K562 (cell line): ENCODE measurements around the gene PTCHD4. TPM values are rescaled to one million over a fixed set of nuclear protein-coding genes. Genes with fewer than 3 reads are reported as not detected.

ENCODE experiments used
- ATAC-seq: fragments of 200-7000 bp; cut with Tn5 transposase; 3 replicates; pipeline ENCODE4 v1.9.1; 2020; ENCODE audit warnings: moderate library complexity
- BruUV-seq: library from RNA; stranded (reverse); fragments of 400-500 nt; replicated peaks from 2 replicates; lab custom pipeline; 2021; lab: Mats Ljungman, UMichigan
- CTCF ChIA-PET: fragments of 300-600 bp; formaldehyde crosslinking; extraction: SDS; loops from one replicate; lab custom pipeline; 2021; ENCODE audit warnings: low intra/inter-chr PET ratio; lab: Yijun Ruan, JAX
- POLR2A ChIA-PET: fragments of 300-600, 350-650 bp; sonication (Branson Sonifier 250); formaldehyde crosslinking; extraction: SDS; loops from one replicate; lab custom pipeline; 2021; ENCODE audit warnings: antibody characterized with exemption, inconsistent platforms; lab: Yijun Ruan, JAX
- DNase-seq, 4 experiments: peaks; one replicate each; pipeline versions ENCODE4 v3.0.0 to v3.0.0-alpha.2; 2011 to 2018; ENCODE audit warnings: low spot score in 3 of 4, mixed read lengths in 3 of 4; ENCODE audit errors: extremely low read depth in 1 of 4
- FAIRE-seq: peaks from 2 replicates; lab custom pipeline; 2011; peaks lifted over from hg19 to GRCh38; lab: Jason Lieb, UNC
- H2AFZ ChIP-seq: 2 replicates; pipeline ENCODE4 v1.6.0; 2011; ENCODE audit warnings: low read depth, low read length, control low read depth, inconsistent platforms
- H3K27ac ChIP-seq: fragments of 200-600 bp; 3 replicates; pipeline ENCODE4 v1.8.0; 2011; ENCODE audit warnings: low read depth, mild to moderate bottlenecking, control low read depth, inconsistent platforms, low read length, moderate library complexity, mixed read lengths; ENCODE audit errors: extremely low read depth
- H3K27me3 ChIP-seq, 2 experiments: fragments of 300-600 bp in 1 of 2; 2 replicates in 1 of 2; 3 replicates in 1 of 2; pipeline versions ENCODE4 v1.6.0 to v1.8.0; 2011; ENCODE audit warnings: inconsistent platforms in 2 of 2, low read length in 2 of 2, mild to moderate bottlenecking in 1 of 2, mixed read lengths in 1 of 2, moderate library complexity in 1 of 2; ENCODE audit not compliant: control insufficient read depth in 2 of 2, insufficient read depth in 2 of 2
- H3K36me3 ChIP-seq: fragments of 300-600 bp; 3 replicates; pipeline ENCODE4 v1.8.0; 2011; ENCODE audit warnings: mild to moderate bottlenecking, low read length, inconsistent platforms; ENCODE audit not compliant: control insufficient read depth, insufficient read depth
- H3K4me1 ChIP-seq, 2 experiments: fragments of 200-600 bp in 1 of 2; replicated peaks in 1 of 2; 2 replicates in 1 of 2; 3 replicates in 1 of 2; pipeline versions ENCODE4 v1.5.1 to v1.8.0; 2011; ENCODE audit warnings: inconsistent platforms in 2 of 2, low read length in 2 of 2, mild to moderate bottlenecking in 1 of 2, mixed read lengths in 1 of 2, moderate library complexity in 1 of 2; ENCODE audit not compliant: control insufficient read depth in 2 of 2, insufficient read depth in 2 of 2
- H3K4me2 ChIP-seq: 2 replicates; pipeline ENCODE4 v1.6.1; 2011; ENCODE audit warnings: low read length, control low read depth, inconsistent platforms, mixed read lengths; ENCODE audit not compliant: insufficient read depth
- H3K4me3 ChIP-seq: fragments of 200-600 bp; sonication (generic), shearing (Covaris generic); 2 replicates; pipeline ENCODE4 v1.5.1; 2016; ENCODE audit warnings: control low read depth, inconsistent platforms
- H3K79me2 ChIP-seq: fragments of 200-600 bp; 3 replicates; pipeline ENCODE4 v1.8.0; 2011; ENCODE audit warnings: low read length, inconsistent platforms; ENCODE audit not compliant: control insufficient read depth, insufficient read depth
- H3K9ac ChIP-seq, 2 experiments: 2 replicates each; pipeline versions ENCODE4 v1.6.0 to v1.6.1; 2011; ENCODE audit warnings: low read depth in 2 of 2, low read length in 2 of 2, control low read depth in 1 of 2, inconsistent platforms in 1 of 2, mild to moderate bottlenecking in 1 of 2, mixed read lengths in 1 of 2; ENCODE audit not compliant: insufficient read depth in 1 of 2
- H3K9me1 ChIP-seq: one replicate; pipeline ENCODE4 v1.6.0; 2011; ENCODE audit warnings: inconsistent platforms, mild to moderate bottlenecking, low read length, moderate library complexity; ENCODE audit not compliant: control insufficient read depth, insufficient read depth
- H3K9me3 ChIP-seq: replicated peaks from 2 replicates; pipeline ENCODE4 v1.5.1; 2011; ENCODE audit warnings: low read depth, low read length, inconsistent platforms; ENCODE audit not compliant: control insufficient read depth, insufficient read depth
- H4K20me1 ChIP-seq: replicated peaks from 2 replicates; pipeline ENCODE4 v1.6.1; 2011; ENCODE audit warnings: low read length, inconsistent platforms, mixed read lengths; ENCODE audit not compliant: control insufficient read depth, insufficient read depth
- CAMTA2 ChIP-seq: fragments of 250-450 bp; sonication (Bioruptor Pico); conservative IDR thresholded peaks from 2 replicates; pipeline ENCODE4 v1.5.1; 2022
- HNRNPLL ChIP-seq: fragments of 200-400 bp; formaldehyde crosslinking; IDR thresholded peaks from 2 replicates; pipeline ENCODE4 v1.6.1; 2017; ENCODE audit warnings: low read length, low read depth, mild to moderate bottlenecking; ENCODE audit not compliant: poor library complexity, severe bottlenecking
- IRF1 ChIP-seq: sonication (generic); formaldehyde crosslinking; IDR thresholded peaks from 2 replicates; pipeline ENCODE4 v1.8.0; 2022; ENCODE audit warnings: missing genetic modification reagents, mild to moderate bottlenecking, borderline replicate concordance
- KAT8 ChIP-seq: fragments of 450-650 bp; IDR thresholded peaks from 2 replicates; pipeline ENCODE4 v1.6.1; 2016; ENCODE audit warnings: low read depth, mild to moderate bottlenecking
- KDM5B ChIP-seq: fragments of 200-600 bp; sonication (generic); IDR thresholded peaks from 2 replicates; pipeline ENCODE4 v1.6.1; 2012; ENCODE audit warnings: low read depth, mild to moderate bottlenecking, moderate library complexity, low read length, control low read depth, inconsistent platforms; ENCODE audit not compliant: insufficient replicate concordance
- NFE2L1 ChIP-seq: fragments of 450-650 bp; IDR thresholded peaks from 2 replicates; pipeline ENCODE4 v1.6.1; 2016; ENCODE audit warnings: missing genetic modification characterization, low read depth, mild to moderate bottlenecking, missing compliant biosample characterization, moderate library complexity, borderline replicate concordance
- PYGO2 ChIP-seq: fragments of 450-650 bp; IDR thresholded peaks from 2 replicates; pipeline ENCODE4 v1.6.1; 2016; ENCODE audit warnings: mild to moderate bottlenecking, missing genetic modification characterization, moderate library complexity, missing compliant biosample characterization
- RBM39 ChIP-seq: fragments of 200-400 bp; formaldehyde crosslinking; optimal IDR thresholded peaks from 2 replicates; pipeline ENCODE3; 2018; ENCODE audit warnings: low read depth, low read length
- SFPQ ChIP-seq: fragments of 200-400 bp; formaldehyde crosslinking; IDR thresholded peaks from 2 replicates; pipeline ENCODE4 v1.6.1; 2017; ENCODE audit warnings: mild to moderate bottlenecking, low read depth, low read length, moderate library complexity
- TFAP4 ChIP-seq: sonication (generic); formaldehyde crosslinking; IDR thresholded peaks from 2 replicates; pipeline ENCODE4 v1.8.0; 2022; ENCODE audit warnings: missing genetic modification reagents, mild to moderate bottlenecking, moderate library complexity, borderline replicate concordance
- USF1 ChIP-seq: sonication (generic); formaldehyde crosslinking; IDR thresholded peaks from 2 replicates; pipeline ENCODE4 v1.9.0; 2022; ENCODE audit warnings: mild to moderate bottlenecking, missing genetic modification reagents
- ZNF695 ChIP-seq: fragments of 450-650 bp; formaldehyde crosslinking; IDR thresholded peaks from 2 replicates; pipeline ENCODE4 v1.4.0; 2020; ENCODE audit warnings: mild to moderate bottlenecking, moderate library complexity
- WGBS: fragments of 100-300 bp; shearing (Covaris generic); methylation state at CpG from one replicate; pipeline ENCODE4 v1.1.6; 2016; ENCODE audit warnings: low coverage, mixed read lengths; ENCODE audit not compliant: insufficient coverage; ENCODE audit errors: missing lambda C conversion rate; 5-methylcytosine and 5-hydroxymethylcytosine counted together
- in situ Hi-C: fragments of 300-500 bp; cut with MboI; formaldehyde crosslinking; loops from 4 replicates; pipeline ENCODE4 v1.15.0; 2018; ENCODE audit warnings: inconsistent platforms, mixed read lengths
- intact Hi-C: fragments of 100-400 bp; cut with micrococcal nuclease; formaldehyde crosslinking; loops from 2 replicates; pipeline ENCODE4 v1.14.2; 2022
- polyA plus RNA-seq, 8 experiments: library from polyadenylated mRNA; depleted of rRNA in 4 of 8; stranded (reverse) in 5 of 8; unstranded in 3 of 8; fragments of >200 nt; fragmentation: Nextera tagmentation in 2 of 8; fragmentation: Illumina TruSeq in 1 of 8; extraction: Ambion mirVana in 2 of 8; extraction: Trizol in 1 of 8; gene quantifications; 2 replicates each; pipeline versions ENCODE4 v1.2.1 to v1.2.3, GENCODE V29; 2011 to 2014; ENCODE audit warnings: inconsistent platforms in 1 of 8, missing spikeins in 1 of 8
- total RNA-seq, 7 experiments: library from RNA; depleted of rRNA in 6 of 7; stranded (reverse); fragments of >200 nt in 6 of 7; fragmentation: Illumina TruSeq in 2 of 7; extraction: Trizol in 2 of 7; gene quantifications; 2 replicates each; pipeline versions ENCODE4 v1.2.1 to v1.2.3, GENCODE V29; 2011 to 2021; ENCODE audit warnings: low replicate concordance in 1 of 7

PTCHD4 gene
- total and polyA plus RNA-seq, 9 of the 15 experiments (the other 6 are each of a cell fraction or from before 2014, with no cell fraction given) = not detected

GRCh38 chr6:48134246-48134645 is 23.2 kb upstream of the PTCHD4 start:
- POLR2A ChIA-PET = no interaction called here
- FAIRE-seq (no peak), DNase-seq (no peak), ATAC-seq (no peak)
- TF ChIP-seq NFE2L1 (tag) = no peak
- TF ChIP-seq HNRNPLL = no peak
- no peak for TF ChIP-seq USF1 (CRISPR knock-in tag)
- TF ChIP-seq PYGO2 (tag) = no peak
- TF ChIP-seq KAT8 = no peak
- no peak for TF ChIP-seq CAMTA2 (CRISPR knock-in tag)
- TF ChIP-seq RBM39 = no peak
- no peak for TF ChIP-seq SFPQ
- no peak for TF ChIP-seq KDM5B
- TF ChIP-seq ZNF695 (CRISPR knock-in tag) = no peak
- TF ChIP-seq TFAP4 (CRISPR knock-in tag) = no peak
- TF ChIP-seq IRF1 (CRISPR knock-in tag) = no peak
- H3K27me3 ChIP-seq = no peaks in the 10 kb centered on the region
- no peaks in the 10 kb centered on the region for H3K4me1 ChIP-seq
- in situ Hi-C loops (no loop called here), intact Hi-C loops (no loop called here)
- H3K9ac ChIP-seq = no peak overlapping the region
- H3K4me2 ChIP-seq = no peak overlapping the region
- BruUV-seq = no TSS peak
- H3K36me3 ChIP-seq = no peaks in the 10 kb centered on the region
- 0% methylated on average over 2 of the region's 2 CpGs for WGBS
- no peaks in the 10 kb centered on the region for H3K9me1 ChIP-seq
- no peaks in the 10 kb centered on the region for H4K20me1 ChIP-seq
- no peak overlapping the region for H3K27ac ChIP-seq
- CTCF ChIA-PET = no interaction called here
- no peak overlapping the region for H2AFZ ChIP-seq
- H3K4me3 ChIP-seq = no peak overlapping the region
- H3K9me3 ChIP-seq = no peaks in the 10 kb centered on the region
- no peaks in the 10 kb centered on the region for H3K79me2 ChIP-seq
